PC-3 (cell line): ENCODE data around the gene FOXN3. TPM values are rescaled to one million over a fixed set of nuclear protein-coding genes. Genes with fewer than 3 reads are reported as not detected.

Experiments
- ATAC-seq: fragments of 200-7000 bp; cut with Tn5 transposase; 2 replicates; pipeline ENCODE4 v1.9.1; 2020; ENCODE audit warnings: mild to moderate bottlenecking, moderate library complexity
- BruUV-seq: library from RNA; stranded (reverse); fragments of 400-500 nt; replicated peaks from 2 replicates; lab custom pipeline; 2021; lab: Mats Ljungman, UMichigan
- CTCF ChIA-PET: fragments of 300-600 bp; sonication (Branson Sonifier 250); formaldehyde crosslinking; loops from one replicate; lab custom pipeline; 2022; ENCODE audit warnings: antibody characterized with exemption; lab: Charles Lee
- POLR2A ChIA-PET: fragments of 300-600 bp; sonication (Branson Sonifier 250); formaldehyde crosslinking; loops from one replicate; lab custom pipeline; 2022; ENCODE audit warnings: antibody characterized with exemption; ENCODE audit not compliant: unreplicated experiment; lab: Charles Lee
- DNase-seq: peaks from one replicate; pipeline ENCODE4 v3.0.0-alpha.2; 2015
- H2AFZ ChIP-seq: fragments of 300-600 bp; sonication (generic); 2 replicates; pipeline ENCODE4 v1.6.0; 2016; ENCODE audit warnings: antibody characterized with exemption, low read length
- H3F3A ChIP-seq: fragments of 300-600 bp; sonication (generic); one replicate; pipeline ENCODE4 v1.6.0; 2017; ENCODE audit warnings: antibody characterized with exemption, low read length, control low read depth, mild to moderate bottlenecking; ENCODE audit not compliant: unreplicated experiment
- H3K27ac ChIP-seq: fragments of 300-600 bp; sonication (generic); 2 replicates; pipeline ENCODE4 v1.5.1; 2016; ENCODE audit warnings: mild to moderate bottlenecking, low read length
- H3K27me3 ChIP-seq: fragments of 300-600 bp; sonication (generic); 2 replicates; pipeline ENCODE4 v1.6.1; 2016; ENCODE audit warnings: low read length, mixed read lengths
- H3K36me3 ChIP-seq: fragments of 300-600 bp; sonication (generic); 2 replicates; pipeline ENCODE4 v1.6.1; 2016; ENCODE audit warnings: low read depth, mixed run types, low read length, mixed read lengths
- H3K4me1 ChIP-seq: fragments of 300-600 bp; sonication (generic); 2 replicates; pipeline ENCODE4 v1.5.1; 2016; ENCODE audit warnings: low read length; ENCODE audit not compliant: insufficient read depth
- H3K4me2 ChIP-seq: fragments of 300-600 bp; sonication (generic); 2 replicates; pipeline ENCODE4 v1.6.0; 2016; ENCODE audit warnings: low read length
- H3K4me3 ChIP-seq: fragments of 300-600 bp; sonication (generic); 2 replicates; pipeline ENCODE4 v1.5.1; 2016; ENCODE audit warnings: mild to moderate bottlenecking, low read length, mixed read lengths
- H3K79me2 ChIP-seq: fragments of 300-600 bp; sonication (generic); 2 replicates; pipeline ENCODE4 v1.6.1; 2017; ENCODE audit warnings: low read length, mixed read lengths
- H3K9ac ChIP-seq: fragments of 300-600 bp; sonication (generic); 2 replicates; pipeline ENCODE4 v1.6.0; 2016; ENCODE audit warnings: mild to moderate bottlenecking, low read length
- H3K9me2 ChIP-seq: fragments of 300-600 bp; sonication (generic); replicated peaks from 2 replicates; pipeline ENCODE4 v1.6.1; 2016; ENCODE audit warnings: mixed run types, low read length, mixed read lengths
- H3K9me3 ChIP-seq: fragments of 300-600 bp; sonication (generic); 2 replicates; pipeline ENCODE4 v1.6.1; 2016; ENCODE audit warnings: low read length, mixed read lengths
- H4K20me1 ChIP-seq: fragments of 300-600 bp; sonication (generic); 2 replicates; pipeline ENCODE4 v1.6.1; 2016; ENCODE audit warnings: low read length, mixed read lengths
- CTCF ChIP-seq: fragments of 300-600 bp; sonication (generic); conservative IDR thresholded peaks from 2 replicates; pipeline ENCODE4 v1.5.1; 2017; ENCODE audit warnings: antibody characterized with exemption, low read depth, mild to moderate bottlenecking, low read length
- EZH2 ChIP-seq: fragments of 300-600 bp; sonication (generic); IDR thresholded peaks from one replicate; pipeline ENCODE4 v1.6.1; 2017; ENCODE audit warnings: antibody characterized with exemption, mild to moderate bottlenecking, low read length; ENCODE audit not compliant: unreplicated experiment
- EZH2phosphoT487 ChIP-seq: fragments of 300-600 bp; sonication (generic); IDR thresholded peaks from 2 replicates; pipeline ENCODE4 v1.6.1; 2018; ENCODE audit warnings: mild to moderate bottlenecking, antibody characterized with exemption, low read length, borderline replicate concordance
- intact Hi-C: fragments of 100-400 bp; cut with micrococcal nuclease; formaldehyde crosslinking; loops from 2 replicates; pipeline ENCODE4 v1.9.0; 2023
- total RNA-seq: library from RNA; depleted of rRNA; stranded (reverse); fragments of >200 nt; gene quantifications from 2 replicates; pipeline ENCODE4 v1.2.3, GENCODE V29; 2014

FOXN3 gene
- total RNA-seq, 1 experiment from 2014 or later, result 13.3 TPM

- TF ChIP-seq EZH2phosphoT487 (no peak), EZH2 (no peak), CTCF (no peak)
- ChIA-PET CTCF (no interaction called here), POLR2A (no interaction called here)
- Histone ChIP-seq H3K4me2 (no peak overlapping the region), H2AFZ (no peak overlapping the region), H3K9me2 (no peaks in the 10 kb centered on the region), H3K36me3 (peaks cover 5% of the 10 kb centered on the region; the same call in 1 of the 2 replicates), H3K9me3 (no peaks in the 10 kb centered on the region), H3F3A (no peaks in the 10 kb centered on the region), H3K79me2 (no peaks in the 10 kb centered on the region), H4K20me1 (no peaks in the 10 kb centered on the region), H3K4me3 (no peak overlapping the region), H3K4me1 (peaks cover 15% of the 10 kb centered on the region), H3K9ac (no peak overlapping the region), H3K27me3 (no peaks in the 10 kb centered on the region), H3K27ac (no peak overlapping the region)
- ATAC-seq (no peak), DNase-seq (no peak)
- intact Hi-C loops, result no loop called here
- BruUV-seq, result no TSS peak
Measured at GRCh38 chr14:89310211-89310610, 106.8 kb downstream of the FOXN3 start.

DNA sequence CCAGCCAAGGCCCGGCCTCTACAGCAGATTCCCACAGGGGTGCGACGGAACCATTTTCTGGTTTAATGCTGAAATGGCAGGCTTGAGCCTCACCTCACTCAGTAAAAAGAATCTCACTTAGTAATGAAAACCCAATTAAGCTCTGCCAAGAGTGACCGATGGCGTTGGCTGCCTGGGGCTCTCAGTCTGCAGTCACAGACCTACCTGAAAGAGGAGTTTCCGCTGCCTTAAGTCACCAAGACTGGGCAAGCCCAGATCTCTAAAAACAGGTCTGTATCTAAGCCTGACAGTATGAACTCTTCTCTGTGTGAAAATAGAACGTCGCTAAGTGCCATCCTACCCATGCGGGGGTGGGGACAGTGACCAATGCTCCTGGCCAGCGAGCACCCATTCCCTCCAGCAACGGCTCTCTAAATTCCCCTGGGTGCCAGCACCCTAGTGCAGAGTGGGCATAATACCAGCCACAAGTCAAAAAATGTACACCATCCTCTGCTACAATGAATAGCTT lies 107.3 kb downstream of the FOXN3 start:
- ChIA-PET CTCF (no interaction called here), POLR2A (no interaction called here)
- intact Hi-C loops, result loop anchor here (10.0 kb wide), 1 partner anchor 605 kb away; no protein-coding TSS in a partner anchor
- Histone ChIP-seq H3K4me1 (peaks cover 20% of the 10 kb centered on the region), H3K79me2 (no peaks in the 10 kb centered on the region), H3F3A (no peaks in the 10 kb centered on the region), H3K27me3 (no peaks in the 10 kb centered on the region), H2AFZ (no peak overlapping the region), H3K27ac (no peak overlapping the region), H3K9ac (no peak overlapping the region), H3K9me2 (no peaks in the 10 kb centered on the region), H3K36me3 (peaks cover 5% of the 10 kb centered on the region; the same call in 1 of the 2 replicates), H3K4me3 (no peak overlapping the region), H3K4me2 (no peak overlapping the region), H3K9me3 (no peaks in the 10 kb centered on the region), H4K20me1 (no peaks in the 10 kb centered on the region)
- BruUV-seq, result no TSS peak
- TF ChIP-seq EZH2, result no peak
- TF ChIP-seq EZH2phosphoT487, result no peak
- no peak for TF ChIP-seq CTCF
- ATAC-seq, result no peak
- no peak for DNase-seq

DNA sequence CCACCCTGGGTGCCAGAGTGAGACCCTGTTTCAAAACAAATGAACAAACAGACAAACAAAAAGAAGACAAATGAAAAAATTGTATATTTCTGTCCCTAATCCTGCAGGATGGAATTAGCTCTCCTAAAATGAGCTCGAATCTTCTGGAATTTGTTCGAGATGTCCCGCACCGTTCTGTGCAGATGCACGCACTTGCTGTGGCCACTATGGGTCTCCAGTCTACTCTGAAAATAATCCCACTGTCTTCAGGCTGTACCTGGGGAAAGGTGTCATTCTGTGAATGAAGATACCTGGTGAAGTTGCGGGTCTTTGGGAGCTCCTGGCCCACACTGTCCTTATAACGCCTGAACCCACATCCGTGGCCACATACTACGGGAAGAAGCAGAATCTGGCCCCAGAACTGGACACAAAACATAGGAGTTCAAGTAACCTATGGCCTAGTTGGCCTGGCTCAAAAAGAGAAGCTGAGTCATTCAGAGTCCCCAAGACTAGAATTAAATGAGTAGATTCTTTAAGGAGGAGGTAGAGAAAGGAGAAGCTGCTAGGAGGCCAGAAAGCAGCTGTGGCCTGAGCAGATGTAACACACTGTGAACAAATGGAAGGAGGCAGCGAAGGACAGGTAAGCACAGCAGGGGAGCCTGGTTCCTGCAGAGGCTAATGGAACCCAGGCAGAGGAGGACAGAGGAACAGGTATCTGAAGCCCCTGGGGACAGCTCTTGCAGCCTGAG lies 108.6 kb downstream of the FOXN3 start:
- H4K20me1 ChIP-seq, result no peaks in the 10 kb centered on the region
- H3K9me3 ChIP-seq, result no peaks in the 10 kb centered on the region
- H3K27ac ChIP-seq, result no peak overlapping the region
- no peaks in the 10 kb centered on the region for H3F3A ChIP-seq
- no peak overlapping the region for H2AFZ ChIP-seq
- no peaks in the 10 kb centered on the region for H3K79me2 ChIP-seq
- ChIA-PET CTCF (no interaction called here), POLR2A (interaction anchor here (0.6 kb wide), 1 partner anchor 234 kb away, joined by 3 read pairs; no protein-coding TSS in a partner anchor)
- ATAC-seq (no peak), DNase-seq (peak; percentile 25)
- TF ChIP-seq CTCF (no peak), EZH2phosphoT487 (no peak), EZH2 (no peak)
- no peak overlapping the region for H3K4me3 ChIP-seq
- peaks cover 33% of the 10 kb centered on the region for H3K4me1 ChIP-seq
- BruUV-seq, result no TSS peak
- no peaks in the 10 kb centered on the region for H3K9me2 ChIP-seq
- no peaks in the 10 kb centered on the region for H3K27me3 ChIP-seq
- H3K36me3 ChIP-seq, result 0 out of 2 replicates have a peak, but pooled peaks cover under 1% of the 10 kb centered on the region
- no peak overlapping the region for H3K9ac ChIP-seq
- intact Hi-C loops, result loop anchor here (10.0 kb wide), 1 partner anchor 606 kb away; no protein-coding TSS in a partner anchor
- no peak overlapping the region for H3K4me2 ChIP-seq
